Ramos (cell line): ENCODE measurements around the gene CPA4.

Experiments
- in situ Hi-C: fragments of 300-500 bp; cut with MboI; formaldehyde crosslinking; loops from one replicate; pipeline ENCODE4 v1.14.3; 2022; ENCODE audit warnings: low sequenced_read_pairs; ENCODE audit not compliant: unreplicated experiment

Gene CPA4, protein sequence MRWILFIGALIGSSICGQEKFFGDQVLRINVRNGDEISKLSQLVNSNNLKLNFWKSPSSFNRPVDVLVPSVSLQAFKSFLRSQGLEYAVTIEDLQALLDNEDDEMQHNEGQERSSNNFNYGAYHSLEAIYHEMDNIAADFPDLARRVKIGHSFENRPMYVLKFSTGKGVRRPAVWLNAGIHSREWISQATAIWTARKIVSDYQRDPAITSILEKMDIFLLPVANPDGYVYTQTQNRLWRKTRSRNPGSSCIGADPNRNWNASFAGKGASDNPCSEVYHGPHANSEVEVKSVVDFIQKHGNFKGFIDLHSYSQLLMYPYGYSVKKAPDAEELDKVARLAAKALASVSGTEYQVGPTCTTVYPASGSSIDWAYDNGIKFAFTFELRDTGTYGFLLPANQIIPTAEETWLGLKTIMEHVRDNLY

DNA sequence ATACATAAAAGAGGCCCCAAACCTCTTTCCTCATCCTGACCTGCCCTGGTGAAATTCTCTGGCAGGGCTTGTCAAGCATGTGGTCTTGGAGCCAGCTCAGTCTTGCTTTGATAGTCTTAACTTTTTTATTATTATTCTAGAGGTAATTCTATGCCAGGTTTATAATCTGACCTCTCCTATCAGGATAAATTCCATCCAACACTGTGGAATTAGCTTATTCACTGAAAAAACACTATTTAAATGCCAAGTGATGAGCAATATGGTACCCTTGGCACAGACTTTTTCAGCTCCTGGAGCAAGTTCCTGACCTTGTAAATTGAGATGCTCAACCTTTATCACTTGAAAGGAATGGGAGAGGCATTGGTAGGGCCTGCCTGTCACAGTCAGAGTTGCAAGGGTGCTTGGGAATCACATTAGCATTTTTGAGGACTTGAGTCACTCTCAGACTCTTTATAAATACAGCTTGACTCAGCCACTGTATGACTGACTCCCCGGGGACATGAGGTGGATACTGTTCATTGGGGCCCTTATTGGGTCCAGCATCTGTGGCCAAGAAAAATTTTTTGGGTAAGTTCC lies at the start of gene CPA4:
CPA4 (plus strand) TSS at position 480 of the 576 bp plus-strand sequence; CDS start at position 500, 20 bp downstream.
- in situ Hi-C loops = no loop called here

DNA sequence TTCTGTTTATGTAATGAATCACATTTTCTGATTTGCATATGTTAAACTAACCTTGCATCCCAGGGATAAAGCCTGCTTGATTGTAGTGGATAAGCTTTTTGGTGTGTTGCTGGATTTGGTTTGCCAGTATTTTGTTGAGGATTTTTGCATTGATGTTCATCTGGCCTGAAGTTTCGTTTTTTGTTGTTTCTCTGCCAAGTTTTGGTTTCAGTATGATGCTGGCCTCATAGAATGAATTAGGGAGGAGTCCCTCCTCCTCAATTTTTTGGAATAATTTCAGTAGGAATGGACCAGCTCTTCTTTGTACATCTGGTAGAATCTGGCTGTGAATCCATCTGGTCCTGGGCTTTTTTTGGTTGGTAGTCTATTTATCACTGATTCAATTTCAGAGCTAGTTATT lies 49.5 kb upstream of the CPA4 start:
- in situ Hi-C loops = loop anchor here (10.0 kb wide), 1 partner anchor 511 kb away; no protein-coding TSS in a partner anchor

DNA sequence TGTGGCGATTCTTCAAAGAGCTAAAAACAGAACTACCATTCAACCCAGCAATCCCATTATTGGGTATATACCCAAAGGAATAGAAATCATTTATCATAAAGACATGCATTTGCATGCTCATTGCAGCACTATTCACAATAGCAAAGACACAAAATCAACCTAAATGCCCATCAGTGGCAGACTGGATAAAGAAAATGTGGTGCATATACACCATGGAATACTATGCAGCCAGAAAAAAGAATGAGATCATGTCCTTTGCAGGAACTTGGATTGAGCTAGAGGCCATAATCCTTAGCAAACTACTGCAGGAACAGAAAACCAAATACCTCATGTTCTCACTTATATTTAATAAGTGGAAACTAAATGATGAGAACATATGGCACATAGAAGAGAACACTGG lies 46.5 kb upstream of the CPA4 start:
- in situ Hi-C loops = loop anchor here (10.0 kb wide), 1 partner anchor 508 kb away; no protein-coding TSS in a partner anchor

DNA sequence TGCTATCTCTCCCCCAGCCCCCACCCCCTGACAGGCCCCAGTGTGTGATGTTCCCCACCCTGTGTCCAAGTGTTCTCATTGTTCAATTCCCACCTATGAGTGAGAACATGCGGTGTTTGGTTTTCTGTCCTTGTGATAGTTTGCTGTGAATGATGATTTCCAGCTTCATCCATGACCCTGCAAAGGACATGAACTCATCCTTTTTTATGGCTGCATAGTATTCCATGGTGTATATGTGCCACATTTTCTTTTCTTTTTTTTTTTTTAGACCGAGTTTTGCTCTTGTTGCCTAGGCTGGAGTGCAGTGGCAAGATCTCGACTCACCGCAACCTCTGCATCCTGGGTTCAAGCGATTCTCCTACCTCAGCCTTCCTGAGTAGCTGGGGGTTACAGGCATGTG lies 44.1 kb upstream of the CPA4 start:
- in situ Hi-C loops = loop anchor here (10.0 kb wide), 1 partner anchor 506 kb away; no protein-coding TSS in a partner anchor

DNA sequence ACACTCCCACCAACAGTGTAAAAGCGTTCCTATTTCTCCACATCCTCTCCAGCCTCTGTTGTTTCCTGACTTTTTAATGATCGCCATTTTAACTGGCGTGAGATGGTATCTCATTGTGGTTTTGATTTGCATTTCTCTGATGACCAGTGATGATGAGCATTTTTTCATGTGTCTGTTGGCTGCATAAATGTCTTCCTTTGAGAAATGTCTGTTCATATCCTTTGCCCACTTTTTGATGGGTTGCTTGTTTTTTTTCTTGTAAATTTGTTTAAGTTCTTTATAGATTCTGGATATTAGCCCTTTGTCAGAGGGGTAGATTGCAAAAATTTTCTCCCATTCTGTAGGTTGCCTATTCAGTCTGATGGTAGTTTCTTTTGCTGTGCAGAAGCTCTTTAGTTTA lies 43.3 kb upstream of the CPA4 start:
- in situ Hi-C loops = loop anchor here (10.0 kb wide), 1 partner anchor 505 kb away; no protein-coding TSS in a partner anchor

DNA sequence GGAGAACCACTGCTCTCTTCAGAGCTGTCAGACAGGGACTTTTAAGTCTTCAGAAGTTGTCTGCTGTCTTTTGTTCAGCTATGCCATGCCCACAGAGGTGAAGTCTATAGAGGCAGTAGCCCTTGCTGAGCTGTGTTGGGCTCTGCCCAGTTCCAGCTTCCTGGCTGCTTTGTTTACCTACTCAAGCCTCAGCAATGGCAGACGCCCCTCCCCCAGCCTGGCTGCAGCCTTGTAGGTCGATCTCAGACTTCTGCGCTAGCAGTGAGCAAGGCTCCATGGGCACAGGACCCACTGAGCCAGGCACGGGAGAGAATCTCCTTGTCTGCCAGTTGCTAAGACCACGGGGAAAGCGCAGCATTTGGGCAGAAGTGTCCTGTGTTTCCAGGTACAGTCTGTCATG lies 38.4 kb upstream of the CPA4 start:
- in situ Hi-C loops = no loop called here

DNA sequence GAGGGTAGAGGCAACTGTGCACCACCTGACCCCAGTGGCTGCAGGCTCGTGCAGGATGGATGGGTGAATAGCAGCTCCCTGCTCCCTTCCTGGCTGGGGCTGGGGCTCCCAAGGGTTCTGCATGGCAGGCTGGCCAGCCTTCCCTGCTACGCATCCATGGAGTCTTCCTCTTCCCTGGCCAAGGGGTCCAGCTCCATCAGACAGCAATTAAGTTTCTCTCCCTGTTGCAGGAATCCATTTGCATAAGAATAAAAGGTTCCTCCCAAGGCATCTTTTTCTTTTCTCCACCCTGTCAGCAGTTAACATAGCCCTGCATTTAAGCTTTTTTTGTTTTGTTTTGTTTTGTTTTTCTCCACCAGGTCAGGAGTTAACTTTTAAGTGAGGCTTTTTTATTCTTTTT lies 36.3 kb upstream of the CPA4 start:
- in situ Hi-C loops = no loop called here

DNA sequence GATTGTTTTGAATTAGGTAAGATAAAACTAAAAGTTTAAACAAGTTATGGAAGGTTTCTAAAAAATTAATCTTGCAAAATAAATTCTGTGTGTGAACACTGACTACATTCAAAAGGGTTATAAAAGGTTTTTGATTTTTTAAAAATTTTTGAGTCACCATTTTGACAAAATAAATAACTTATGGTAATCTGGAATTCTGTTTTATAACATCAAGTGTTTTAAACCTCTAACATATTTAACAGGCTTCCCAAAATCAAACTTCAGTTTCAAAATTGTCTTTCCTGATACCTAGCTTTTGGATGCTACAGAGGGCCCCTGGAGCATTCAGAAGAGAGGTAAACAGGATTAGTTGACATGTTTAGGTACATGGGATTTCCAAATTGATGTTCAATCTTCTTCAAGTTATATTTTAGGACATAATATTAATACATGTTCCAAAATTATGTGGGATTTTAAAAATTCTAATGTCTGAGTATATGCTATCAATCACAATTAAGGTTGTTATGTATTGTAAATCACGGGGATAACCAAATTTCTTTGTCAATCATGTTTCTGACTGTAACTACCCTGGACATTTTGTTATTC lies 34.4 kb upstream of the CPA4 start:
- in situ Hi-C loops = no loop called here

DNA sequence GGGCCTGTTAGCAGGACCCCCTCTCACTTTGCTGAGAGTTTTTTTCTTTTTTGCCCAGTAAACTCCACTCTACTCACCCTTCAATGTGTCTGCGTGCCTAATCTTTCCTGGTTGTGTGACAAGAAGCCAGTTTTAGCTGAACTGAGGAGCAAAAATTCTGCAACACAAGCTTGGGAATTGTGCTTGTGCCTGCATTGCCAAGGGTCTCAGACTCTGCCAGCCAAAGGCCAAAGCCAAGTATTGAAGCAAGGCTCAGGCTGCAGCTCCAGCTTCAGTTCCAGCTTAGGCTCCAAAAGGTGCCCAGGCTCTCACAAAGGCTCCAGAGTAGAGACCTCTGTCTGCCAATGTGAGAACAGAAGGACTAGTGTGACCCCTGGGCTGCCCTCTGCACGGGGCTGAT lies 30.5 kb upstream of the CPA4 start:
- in situ Hi-C loops = no loop called here

DNA sequence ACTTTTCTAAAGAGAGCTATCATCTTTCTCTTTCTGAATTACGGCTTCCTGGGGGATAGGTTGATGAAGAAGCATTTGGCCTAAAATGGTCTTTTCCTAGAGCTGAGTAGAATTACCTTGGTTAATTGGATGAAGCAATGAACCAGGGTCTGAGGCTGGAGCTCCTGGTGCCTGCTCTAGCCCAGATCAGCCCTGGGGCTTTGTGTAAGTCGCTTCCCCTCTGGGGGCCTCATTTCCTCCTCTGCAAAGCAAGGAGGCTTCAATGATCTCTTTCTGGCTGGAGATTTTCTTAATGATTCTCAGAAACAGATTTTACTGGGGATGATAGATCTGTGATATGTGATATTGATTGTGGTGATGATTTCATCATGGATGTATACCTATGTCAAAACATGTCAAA lies 29.8 kb upstream of the CPA4 start:
- in situ Hi-C loops = no loop called here

DNA sequence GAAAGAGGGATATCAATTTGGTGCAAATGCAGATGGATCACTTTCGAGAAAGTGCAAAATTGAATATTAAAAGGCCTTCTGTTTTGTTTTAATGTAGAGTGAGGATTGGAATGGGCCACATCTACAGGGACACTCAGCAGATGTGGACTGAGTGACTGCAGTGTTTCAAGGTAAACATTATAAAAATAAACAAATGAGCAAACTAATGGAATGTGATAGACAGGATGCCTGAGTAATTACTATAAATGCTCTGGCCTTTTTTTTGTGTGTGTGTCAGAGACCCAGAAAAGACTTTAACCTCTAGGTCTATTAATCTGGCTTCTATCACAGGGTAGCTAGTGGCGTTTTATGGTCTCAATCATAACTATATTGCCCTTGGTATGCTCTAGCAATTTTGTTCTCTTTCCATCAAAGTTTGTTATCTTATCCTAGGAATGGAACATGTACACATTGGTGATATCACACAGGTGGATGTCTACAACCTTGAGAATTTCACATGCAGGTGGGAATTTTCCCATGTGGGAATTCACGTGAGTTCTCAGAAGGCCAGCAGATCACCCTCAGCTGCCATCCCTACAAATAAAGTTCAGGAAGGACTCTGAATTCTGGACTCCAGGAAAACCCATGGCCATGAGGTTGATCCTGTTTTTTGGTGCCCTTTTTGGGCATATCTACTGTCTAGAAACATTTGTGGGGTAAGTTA lies 26.6 kb upstream of the CPA4 start, which contains the start of gene CPA2:
CPA2 (plus strand) TSS at position 606 of the 703 bp plus-strand sequence; CDS start at position 625, 19 bp downstream.
- in situ Hi-C loops = no loop called here

DNA sequence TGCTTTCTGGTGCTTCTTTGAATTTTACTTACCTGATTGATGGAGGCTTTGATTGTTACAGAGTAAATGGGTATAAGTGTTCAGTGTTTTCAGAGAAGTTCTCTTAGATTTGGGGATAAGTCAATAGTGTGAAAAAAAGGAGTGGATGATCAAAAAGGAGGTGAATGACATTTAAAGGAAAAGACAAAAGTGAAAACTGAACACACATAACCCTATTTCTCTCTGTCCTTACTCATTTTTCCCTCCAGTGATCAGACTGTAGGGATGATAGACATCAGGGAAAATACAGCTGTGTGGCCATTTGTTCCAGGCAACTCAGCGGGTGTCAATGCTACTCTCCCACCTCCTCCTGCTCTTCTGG lies 26.0 kb upstream of the CPA4 start:
- in situ Hi-C loops = no loop called here

DNA sequence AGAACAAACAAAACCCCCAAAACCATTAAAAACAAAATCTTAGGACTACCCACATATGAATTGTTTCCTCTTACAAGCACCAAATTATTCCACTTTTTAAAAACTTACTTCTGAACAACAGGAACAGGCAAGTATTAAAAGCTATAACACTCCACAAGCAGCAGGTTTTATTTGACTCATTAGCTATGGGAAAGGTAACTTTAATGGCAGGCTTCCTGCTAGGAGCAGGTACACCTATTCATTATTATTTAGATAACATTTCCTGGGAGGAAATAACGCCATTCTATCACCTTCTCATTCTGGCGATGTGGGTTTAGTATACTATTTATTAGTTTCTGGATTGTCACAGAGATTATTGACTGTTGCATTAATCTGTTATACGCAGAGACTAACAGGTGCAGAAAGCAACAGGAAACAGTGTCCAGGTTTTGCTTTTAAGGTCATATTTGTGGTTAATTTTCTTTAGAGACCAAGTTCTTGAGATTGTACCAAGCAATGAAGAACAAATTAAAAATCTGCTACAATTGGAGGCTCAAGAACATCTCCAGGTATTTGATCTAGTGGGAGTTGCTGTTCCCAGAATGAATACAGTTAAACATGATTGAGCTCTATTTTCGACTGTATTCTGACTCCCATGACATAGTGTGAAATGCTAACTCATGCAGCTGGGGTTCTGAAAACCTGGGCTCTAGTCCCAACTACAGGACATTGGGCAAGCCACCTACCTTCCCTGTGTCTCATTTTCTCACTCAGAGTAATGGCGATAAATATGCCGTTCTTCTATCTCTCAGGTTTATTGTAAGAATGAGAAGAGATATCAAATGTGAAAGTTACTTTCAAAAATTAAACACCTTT lies 24.3 kb upstream of the CPA4 start:
- in situ Hi-C loops = no loop called here

DNA sequence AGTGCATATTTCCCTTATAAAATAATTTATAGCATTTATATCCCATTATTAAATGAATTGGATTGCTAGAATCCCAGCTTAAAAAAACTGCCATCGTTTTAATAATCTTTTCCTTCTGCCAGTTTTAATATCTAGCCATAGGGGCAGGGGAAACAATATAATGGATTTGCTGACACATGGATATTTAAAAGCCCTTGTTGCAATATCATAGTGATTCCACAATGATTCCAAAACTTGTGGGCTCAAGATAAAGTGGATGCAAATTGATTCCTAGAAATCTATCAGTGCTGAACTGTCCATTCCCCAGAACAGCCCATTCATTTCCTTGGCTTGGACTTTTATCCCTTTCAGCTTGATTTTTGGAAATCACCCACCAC lies 23.7 kb upstream of the CPA4 start:
- in situ Hi-C loops = no loop called here

DNA sequence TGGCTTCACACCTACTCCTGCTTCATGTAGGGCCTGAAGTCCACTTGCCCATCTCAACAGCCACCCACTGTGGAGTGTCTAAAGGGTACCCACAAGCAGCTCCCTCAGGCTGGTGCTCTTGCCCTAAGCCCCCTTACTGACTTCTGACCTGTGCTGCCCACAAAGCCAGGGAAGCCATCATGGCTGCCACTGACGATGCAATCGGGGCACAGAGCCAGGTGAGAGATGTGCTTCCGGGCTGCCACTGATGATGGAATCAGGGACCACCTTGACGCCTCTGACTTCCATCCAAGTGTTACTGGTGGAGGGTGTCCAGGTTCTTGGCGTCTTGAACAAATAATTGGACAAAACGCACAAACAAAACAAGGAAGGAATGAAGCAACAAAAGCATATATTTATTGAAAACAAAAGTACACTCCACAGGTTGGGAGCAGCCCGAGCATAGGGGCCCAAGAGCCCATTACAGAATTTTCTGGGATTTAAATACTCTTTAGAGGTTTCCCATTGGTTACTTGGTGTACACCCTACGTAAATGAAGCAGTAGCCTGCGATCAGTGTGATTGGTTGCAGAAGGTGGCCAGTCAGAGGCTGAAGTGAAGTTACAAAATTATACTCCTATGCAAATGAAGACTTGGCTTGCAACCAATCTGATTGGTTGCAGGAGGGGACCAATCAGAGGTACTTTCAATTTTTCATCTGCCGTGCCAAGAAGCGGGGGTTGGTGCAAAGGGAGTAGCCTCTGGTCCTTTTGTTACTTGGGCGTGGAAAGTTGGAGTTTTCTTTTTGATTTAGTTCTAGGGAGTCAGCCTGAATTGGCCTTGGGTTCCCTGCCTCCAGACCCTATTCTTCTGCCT lies 21.8 kb upstream of the CPA4 start:
- in situ Hi-C loops = no loop called here

DNA sequence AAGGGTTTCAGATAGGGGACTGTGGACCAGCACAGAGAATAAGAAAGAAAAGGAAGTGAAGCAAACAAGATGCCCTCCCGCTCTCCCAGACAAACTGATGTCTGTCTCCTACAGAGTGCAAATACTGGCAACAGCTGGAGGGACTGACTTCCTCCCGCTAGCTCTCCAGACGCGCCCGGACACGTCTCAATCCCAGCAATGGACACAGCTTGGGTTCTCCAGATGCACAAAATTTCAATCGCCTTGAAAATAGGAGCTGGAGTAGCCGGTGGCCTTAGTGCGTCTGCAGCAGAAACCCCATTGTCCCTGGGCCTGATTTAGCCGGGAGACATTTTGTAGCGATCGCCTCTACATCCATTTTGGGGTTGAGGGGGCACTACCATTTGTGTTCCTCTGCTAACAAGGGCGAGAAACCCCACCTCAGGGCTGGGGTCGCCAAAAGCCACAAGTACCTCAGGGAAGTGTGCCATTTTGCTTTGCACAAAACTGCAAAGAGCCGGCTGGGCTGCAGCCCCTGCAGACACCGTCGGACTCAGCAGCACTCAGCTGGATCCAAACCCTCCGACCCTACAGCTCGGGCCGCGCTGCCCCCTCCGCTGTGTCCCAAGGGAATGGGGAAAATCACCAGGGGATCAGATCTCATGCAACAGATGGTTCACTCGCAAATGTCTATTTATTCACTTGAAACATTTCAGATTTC lies 20.4 kb upstream of the CPA4 start:
- in situ Hi-C loops = no loop called here

DNA sequence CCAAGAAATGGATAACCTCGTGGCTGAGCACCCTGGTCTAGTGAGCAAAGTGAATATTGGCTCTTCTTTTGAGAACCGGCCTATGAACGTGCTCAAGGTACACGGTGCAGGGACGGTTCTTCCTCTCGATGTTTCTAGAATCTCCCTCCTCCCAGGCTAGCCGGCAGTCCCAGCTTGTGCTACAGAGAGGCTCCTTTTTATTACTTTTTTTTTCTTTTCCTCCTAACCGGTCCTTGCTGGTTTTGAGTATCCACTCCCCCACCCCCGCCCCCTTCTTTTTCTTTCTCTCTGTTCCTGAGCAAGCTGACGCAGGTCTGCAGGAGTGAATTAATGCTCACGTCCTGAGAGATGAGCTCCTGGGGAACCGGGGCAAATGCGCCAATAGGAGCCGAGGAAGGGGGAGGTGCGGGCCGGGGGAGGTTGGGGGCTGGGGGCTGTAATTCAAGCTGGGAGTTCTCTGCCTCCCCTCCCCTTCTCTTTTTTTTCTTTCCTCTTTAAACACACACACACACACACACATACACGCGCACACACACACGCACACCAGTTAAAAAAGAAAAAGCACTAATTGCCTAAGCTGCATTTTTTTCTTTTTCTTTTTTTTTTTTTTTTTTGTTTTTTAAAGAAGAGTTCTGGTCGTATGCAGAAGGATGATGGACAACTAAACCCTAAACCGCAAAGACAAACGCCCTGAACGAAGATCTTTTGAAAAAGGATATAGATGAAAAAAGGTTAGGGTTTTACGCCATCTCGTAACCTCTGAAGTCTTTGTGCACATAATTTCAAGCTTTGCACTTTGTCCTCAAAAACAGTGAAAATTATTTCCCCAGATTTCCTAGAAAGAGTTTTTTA lies 19.7 kb upstream of the CPA4 start:
- in situ Hi-C loops = no loop called here

DNA sequence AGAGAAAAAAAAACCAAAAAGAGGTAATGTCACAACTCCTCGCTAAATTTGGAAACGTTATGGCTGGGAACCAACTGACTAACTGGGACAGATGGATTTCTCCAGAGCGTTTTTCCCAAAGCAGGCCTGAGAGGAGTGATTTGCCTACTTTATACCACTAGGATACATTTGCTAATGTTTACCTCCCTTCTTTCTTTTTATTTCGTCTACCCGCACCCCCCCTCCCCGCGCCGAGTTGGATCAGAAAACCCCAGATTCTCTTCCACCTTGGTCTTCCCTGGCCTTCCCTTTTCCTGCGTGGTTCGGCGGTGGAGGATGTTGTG lies 19.1 kb upstream of the CPA4 start:
- in situ Hi-C loops = no loop called here
